ENCODE results near the gene CCDC110. TPM values are rescaled to one million over a fixed set of nuclear protein-coding genes. Genes with fewer than 3 reads are reported as not detected.
A peak's percentile ranks its signal among the peaks of the same experiment; 100 is the strongest.

Gene CCDC110
- total and polyA plus RNA-seq, 2 experiments from 2014 or later = 3.1 TPM; not detected in 1

DNA sequence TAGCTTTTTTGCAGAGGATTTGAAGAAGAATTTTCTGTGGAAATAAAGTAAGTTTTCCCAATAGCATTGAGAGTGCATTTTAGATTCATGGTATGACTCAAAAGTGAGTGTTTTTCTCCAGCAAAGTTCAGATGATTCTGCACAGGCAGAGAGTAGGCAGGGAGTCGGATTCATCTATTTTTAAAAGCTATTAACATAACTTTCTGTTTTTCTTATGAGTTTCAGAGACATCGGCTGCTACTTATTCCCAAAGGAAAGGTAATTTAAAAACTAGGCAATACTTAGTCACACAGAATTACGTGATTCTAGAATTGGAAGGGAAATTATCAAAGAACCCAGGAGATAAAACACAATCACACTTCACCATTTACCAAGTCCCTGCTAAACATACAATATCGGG is 4.4 kb downstream of the CCDC110 start:
- H3K9me3 ChIP-seq (ENCODE audit: low read depth) = no peaks in the 10 kb centered on the region
- no peak overlapping the region for H3K27ac ChIP-seq
- no peaks in the 10 kb centered on the region for H3K36me3 ChIP-seq
- H3K4me1 ChIP-seq (ENCODE audit: low read depth) = peaks cover 5% of the 10 kb centered on the region
- TF ChIP-seq, protein P1, sequence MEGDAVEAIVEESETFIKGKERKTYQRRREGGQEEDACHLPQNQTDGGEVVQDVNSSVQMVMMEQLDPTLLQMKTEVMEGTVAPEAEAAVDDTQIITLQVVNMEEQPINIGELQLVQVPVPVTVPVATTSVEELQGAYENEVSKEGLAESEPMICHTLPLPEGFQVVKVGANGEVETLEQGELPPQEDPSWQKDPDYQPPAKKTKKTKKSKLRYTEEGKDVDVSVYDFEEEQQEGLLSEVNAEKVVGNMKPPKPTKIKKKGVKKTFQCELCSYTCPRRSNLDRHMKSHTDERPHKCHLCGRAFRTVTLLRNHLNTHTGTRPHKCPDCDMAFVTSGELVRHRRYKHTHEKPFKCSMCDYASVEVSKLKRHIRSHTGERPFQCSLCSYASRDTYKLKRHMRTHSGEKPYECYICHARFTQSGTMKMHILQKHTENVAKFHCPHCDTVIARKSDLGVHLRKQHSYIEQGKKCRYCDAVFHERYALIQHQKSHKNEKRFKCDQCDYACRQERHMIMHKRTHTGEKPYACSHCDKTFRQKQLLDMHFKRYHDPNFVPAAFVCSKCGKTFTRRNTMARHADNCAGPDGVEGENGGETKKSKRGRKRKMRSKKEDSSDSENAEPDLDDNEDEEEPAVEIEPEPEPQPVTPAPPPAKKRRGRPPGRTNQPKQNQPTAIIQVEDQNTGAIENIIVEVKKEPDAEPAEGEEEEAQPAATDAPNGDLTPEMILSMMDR (IDR thresholded peaks at IDR 0.05; ENCODE audit: low read depth, low read length) = no peak
- peaks cover 13% of the 10 kb centered on the region for H3K27me3 ChIP-seq
- no peak for DNase-seq (ENCODE audit: low read depth in 1 of 2, low spot score in 1 of 2)
- no peak overlapping the region for H3K4me3 ChIP-seq

DNA sequence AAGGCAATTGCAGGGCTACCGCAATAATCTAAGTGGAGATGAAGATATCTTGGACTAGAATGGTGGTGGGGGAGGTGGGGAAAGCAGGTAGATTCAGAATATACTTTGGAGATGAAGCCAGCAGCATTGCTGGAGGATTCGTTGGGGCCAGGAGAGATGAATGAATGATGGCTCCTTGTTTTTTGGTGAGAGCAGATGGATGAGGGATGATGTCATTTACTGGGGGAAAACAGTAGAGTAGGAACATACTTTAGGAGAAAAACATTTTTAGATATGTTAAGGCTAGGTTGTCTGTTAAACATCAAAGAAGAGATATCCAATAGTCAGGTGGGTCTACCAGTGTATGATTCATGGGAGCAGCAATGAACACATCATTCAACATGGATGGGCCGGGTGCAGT is 5.8 kb downstream of the CCDC110 start:
- Histone ChIP-seq H3K27me3 (peaks cover 9% of the 10 kb centered on the region), H3K27ac (no peak overlapping the region), H3K36me3 (no peaks in the 10 kb centered on the region), H3K4me3 (no peak overlapping the region), H3K4me1 (ENCODE audit: low read depth) (peaks cover 5% of the 10 kb centered on the region), H3K9me3 (ENCODE audit: low read depth) (no peaks in the 10 kb centered on the region)
- no peak for DNase-seq (ENCODE audit: low read depth in 1 of 2, low spot score in 1 of 2)
- TF ChIP-seq, protein P1 (IDR thresholded peaks at IDR 0.05; ENCODE audit: low read depth, low read length) = no peak

DNA sequence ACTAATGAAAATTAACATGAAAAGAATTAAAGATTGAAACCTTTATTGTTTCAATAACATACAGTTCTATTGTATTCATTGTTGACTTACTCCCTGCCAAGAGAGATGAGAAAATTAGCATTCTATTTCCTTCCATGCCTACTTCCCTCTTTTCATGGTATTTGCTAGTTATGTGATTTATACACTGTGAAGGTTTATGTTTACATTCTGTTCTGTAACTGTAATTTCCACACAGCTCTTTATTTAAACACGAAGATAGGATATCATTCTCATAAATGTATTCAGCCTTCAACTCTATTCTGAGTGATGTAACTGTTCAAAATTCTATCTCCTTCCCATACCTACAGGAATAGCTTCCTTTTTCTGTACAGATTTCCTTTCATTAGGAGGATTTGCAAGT is 6.6 kb downstream of the CCDC110 start:
- no peaks in the 10 kb centered on the region for H3K9me3 ChIP-seq (ENCODE audit: low read depth)
- H3K4me3 ChIP-seq = no peak overlapping the region
- peaks cover 5% of the 10 kb centered on the region for H3K4me1 ChIP-seq (ENCODE audit: low read depth)
- H3K36me3 ChIP-seq = no peaks in the 10 kb centered on the region
- H3K27me3 ChIP-seq = peaks cover 9% of the 10 kb centered on the region
- H3K27ac ChIP-seq = no peak overlapping the region
- no peak for DNase-seq (ENCODE audit: low read depth in 1 of 2, low spot score in 1 of 2)
- TF ChIP-seq, protein P1 (IDR thresholded peaks at IDR 0.05; ENCODE audit: low read depth, low read length) = no peak

DNA sequence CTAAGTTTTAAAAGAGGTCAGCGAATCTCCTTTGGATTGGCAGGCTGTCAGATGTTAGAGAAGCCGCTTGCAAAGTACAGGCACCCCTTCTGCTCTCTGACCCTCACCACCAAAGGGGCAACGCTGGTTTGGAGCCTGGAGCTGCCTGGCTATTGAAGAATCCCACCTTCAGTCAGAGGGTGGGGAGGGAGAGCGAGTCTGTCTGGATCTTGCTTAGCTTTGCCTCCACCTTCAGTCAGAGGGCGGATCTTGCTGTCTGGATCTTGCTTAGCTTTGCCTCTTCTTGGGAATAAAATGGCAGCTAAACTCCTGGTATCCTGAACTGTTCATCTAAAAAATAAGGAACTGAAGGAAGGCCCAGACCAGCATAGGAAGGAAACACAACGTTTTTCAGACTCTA is 7.3 kb downstream of the CCDC110 start:
- H3K27ac ChIP-seq = peak overlapping the region; percentile 9
- H3K27me3 ChIP-seq = peaks cover 9% of the 10 kb centered on the region
- no peaks in the 10 kb centered on the region for H3K9me3 ChIP-seq (ENCODE audit: low read depth)
- peak in 1 of 2 donors; percentile 28 for DNase-seq (ENCODE audit: low read depth in 1 of 2, low spot score in 1 of 2)
- peaks cover 5% of the 10 kb centered on the region for H3K4me1 ChIP-seq (ENCODE audit: low read depth)
- TF ChIP-seq, protein P1 (IDR thresholded peaks at IDR 0.05; ENCODE audit: low read depth, low read length) = no peak
- H3K4me3 ChIP-seq = no peak overlapping the region
- H3K36me3 ChIP-seq = no peaks in the 10 kb centered on the region

- Histone ChIP-seq H3K27me3 (peaks cover 4% of the 10 kb centered on the region), H3K27ac (peak overlapping the region; percentile 9)
These were observed 8.0 kb downstream of the CCDC110 start for GRCh38 chr4:185463541-185463940.

More at GRCh38 chr4:185463541-185463940, 8.0 kb downstream of the CCDC110 start:
- peaks cover 5% of the 10 kb centered on the region for H3K4me1 ChIP-seq (ENCODE audit: low read depth)
- no peaks in the 10 kb centered on the region for H3K36me3 ChIP-seq
- H3K9me3 ChIP-seq (ENCODE audit: low read depth) = no peaks in the 10 kb centered on the region
- no peak overlapping the region for H3K4me3 ChIP-seq
- no peak for DNase-seq (ENCODE audit: low read depth in 1 of 2, low spot score in 1 of 2)
- TF ChIP-seq, protein P1 (IDR thresholded peaks at IDR 0.05; ENCODE audit: low read depth, low read length) = no peak

All from cardiac muscle cell (in vitro differentiated cells and primary cell).